BE2C (cell line): ENCODE data around the gene E2F6.

Source experiments
- DNase-seq: peaks from one replicate; pipeline ENCODE4 v3.0.0-alpha.2; 2020
- H3K27me3 ChIP-seq: fragments of 250-450 bp; sonication (Bioruptor Pico); 2 replicates; pipeline ENCODE4 v1.5.1; 2020; ENCODE audit warnings: mild to moderate bottlenecking
- H3K36me3 ChIP-seq: fragments of 250-450 bp; sonication (Bioruptor Pico); 2 replicates; pipeline ENCODE4 v1.5.1; 2020; ENCODE audit warnings: mild to moderate bottlenecking
- H3K4me1 ChIP-seq: fragments of 250-450 bp; sonication (Bioruptor Pico); 2 replicates; pipeline ENCODE4 v1.5.1; 2020
- H3K4me3 ChIP-seq: 2 replicates; pipeline ENCODE4 v1.5.1; 2011; ENCODE audit warnings: low read depth, low read length
- H3K9me3 ChIP-seq: fragments of 250-450 bp; sonication (Bioruptor Pico); 2 replicates; pipeline ENCODE4 v1.5.1; 2020
- CTCF ChIP-seq: IDR thresholded peaks from 2 replicates; pipeline ENCODE4 v1.5.1; 2012; ENCODE audit warnings: mild to moderate bottlenecking, low read depth, low read length

Gene E2F6

GRCh38 chr2:11433822-11434221 lies 32.1 kb downstream of the E2F6 start:
- no peak for DNase-seq
- TF ChIP-seq CTCF, result no peak

DNA sequence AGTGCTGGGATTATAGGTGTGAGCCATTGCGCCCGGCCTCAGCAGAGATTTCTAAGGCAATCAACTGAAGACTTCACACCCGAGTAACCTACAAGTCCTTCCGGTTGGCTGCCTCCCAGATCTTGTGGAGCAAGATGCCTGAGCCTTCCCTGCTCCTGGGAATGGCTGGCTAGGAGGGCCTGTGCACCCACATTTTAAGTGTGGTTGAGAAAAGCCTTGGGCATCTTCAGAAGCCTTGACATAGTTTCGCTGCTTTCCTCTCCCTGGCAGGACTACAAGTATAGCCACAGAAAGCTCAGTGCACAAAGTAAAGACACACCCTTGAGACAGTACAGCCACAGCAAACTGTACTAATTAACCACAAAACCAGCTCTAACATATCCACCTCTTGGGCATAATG lies 35.2 kb downstream of the E2F6 start:
- no peaks in the 10 kb centered on the region for H3K4me1 ChIP-seq
- no peak for DNase-seq
- no peaks in the 10 kb centered on the region for H3K9me3 ChIP-seq
- H3K36me3 ChIP-seq, result 0 out of 2 replicates have a peak, but pooled peaks cover 5% of the 10 kb centered on the region
- no peak for TF ChIP-seq CTCF
- no peaks in the 10 kb centered on the region for H3K27me3 ChIP-seq
- H3K4me3 ChIP-seq, result no peak overlapping the region

More at GRCh38 chr2:11433822-11434221, 32.1 kb downstream of the E2F6 start:
- H3K27me3 ChIP-seq, result no peaks in the 10 kb centered on the region
- H3K36me3 ChIP-seq, result peaks cover 11% of the 10 kb centered on the region; the same call in 1 of the 2 replicates
- H3K4me1 ChIP-seq, result no peaks in the 10 kb centered on the region
- H3K9me3 ChIP-seq, result no peaks in the 10 kb centered on the region
- H3K4me3 ChIP-seq, result no peak overlapping the region

- TF ChIP-seq CTCF, result no peak
- no peaks in the 10 kb centered on the region for H3K36me3 ChIP-seq
- no peaks in the 10 kb centered on the region for H3K4me1 ChIP-seq
- DNase-seq, result no peak
- H3K27me3 ChIP-seq, result no peaks in the 10 kb centered on the region
- H3K4me3 ChIP-seq, result no peak overlapping the region
- H3K9me3 ChIP-seq, result no peaks in the 10 kb centered on the region
Observed at GRCh38 chr2:11427224-11427623, 38.7 kb downstream of the E2F6 start.

GRCh38 chr2:11422901-11423435 lies 43.0 kb downstream of the E2F6 start:
- TF ChIP-seq CTCF, result no peak

GRCh38 chr2:11422491-11422865 lies 43.5 kb downstream of the E2F6 start:
- Histone ChIP-seq H3K36me3 (no peaks in the 10 kb centered on the region), H3K4me3 (no peak overlapping the region)
- TF ChIP-seq CTCF, result no peak

More at GRCh38 chr2:11422901-11423435, 43.0 kb downstream of the E2F6 start:
- Histone ChIP-seq H3K36me3 (no peaks in the 10 kb centered on the region), H3K27me3 (no peaks in the 10 kb centered on the region), H3K4me3 (no peak overlapping the region), H3K4me1 (no peaks in the 10 kb centered on the region), H3K9me3 (no peaks in the 10 kb centered on the region)
- no peak for DNase-seq

GRCh38 chr2:11421863-11422490 lies 44.0 kb downstream of the E2F6 start:
- DNase-seq, result no peak
- H3K9me3 ChIP-seq, result no peaks in the 10 kb centered on the region
- H3K27me3 ChIP-seq, result no peaks in the 10 kb centered on the region
- no peaks in the 10 kb centered on the region for H3K4me1 ChIP-seq
- TF ChIP-seq CTCF, result no peak
- no peaks in the 10 kb centered on the region for H3K36me3 ChIP-seq
- H3K4me3 ChIP-seq, result no peak overlapping the region

More at GRCh38 chr2:11422491-11422865, 43.5 kb downstream of the E2F6 start:
- Histone ChIP-seq H3K9me3 (no peaks in the 10 kb centered on the region), H3K4me1 (no peaks in the 10 kb centered on the region), H3K27me3 (no peaks in the 10 kb centered on the region)
- no peak for DNase-seq
